PFSK-1 (cell line): Measurements from ENCODE around the gene PGR.

ENCODE experiments used
- FOXP2 ChIP-seq: optimal IDR thresholded peaks from 2 replicates; pipeline ENCODE3; 2011; ENCODE audit warnings: borderline replicate concordance, control low read depth, inconsistent platforms; ENCODE audit not compliant: insufficient read depth; ENCODE audit errors: extremely low read length, extremely low read depth
- POLR2AphosphoS5 ChIP-seq: IDR thresholded peaks from 2 replicates; pipeline ENCODE4 v1.6.1; 2012; ENCODE audit warnings: low read depth, mild to moderate bottlenecking, control low read depth, low read length, moderate library complexity
- SIN3A ChIP-seq: IDR thresholded peaks from 2 replicates; pipeline ENCODE4 v1.6.1; 2012; ENCODE audit warnings: mild to moderate bottlenecking, low read length, moderate library complexity, borderline replicate concordance; ENCODE audit not compliant: insufficient read depth
- TAF1 ChIP-seq: IDR thresholded peaks from 2 replicates; pipeline ENCODE4 v1.6.1; 2012; ENCODE audit warnings: low read length, control low read depth, borderline replicate concordance; ENCODE audit not compliant: insufficient read depth
- TF ChIP-seq, protein P1 (sequence below), 2 experiments: IDR thresholded peaks; 2 replicates each; pipeline versions ENCODE4 v1.6.1 to v1.8.0; 2011 to 2012; ENCODE audit warnings: low read depth in 2 of 2, low read length in 2 of 2, control low read depth in 1 of 2, inconsistent platforms in 1 of 2, mild to moderate bottlenecking in 1 of 2, moderate library complexity in 1 of 2; ENCODE audit not compliant: insufficient read depth in 1 of 2

The PGR gene

DNA sequence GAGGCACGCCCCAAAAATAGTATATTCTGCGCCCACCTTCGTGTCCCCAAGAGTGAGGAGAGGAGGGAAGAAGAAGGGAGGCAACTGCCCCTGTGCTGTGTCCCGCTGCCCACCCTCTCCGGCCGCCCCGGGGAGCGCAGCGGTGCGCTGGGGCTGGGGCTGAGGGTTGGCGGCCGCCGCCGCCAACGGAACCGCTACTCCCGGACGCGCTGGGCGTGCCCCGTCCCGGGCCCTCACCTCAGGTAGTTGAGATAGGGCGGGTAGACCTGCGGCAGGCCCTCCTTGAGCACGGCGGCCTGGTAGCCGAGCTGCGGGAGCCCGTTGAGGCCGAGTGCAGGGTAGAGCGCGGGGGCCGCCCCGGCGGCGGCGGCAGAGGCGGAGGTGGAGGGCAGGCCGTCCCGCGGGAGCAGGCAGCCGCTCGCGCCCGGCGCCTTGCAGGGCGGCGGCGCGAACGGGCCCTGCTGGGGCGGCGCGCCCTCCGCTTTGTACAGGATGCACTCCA, 2.4 kb downstream of the PGR start:
- no peak for TF ChIP-seq TAF1
- no peak for TF ChIP-seq POLR2AphosphoS5
- TF ChIP-seq SIN3A, result no peak
- TF ChIP-seq FOXP2, result no peak
- TF ChIP-seq, protein P1, sequence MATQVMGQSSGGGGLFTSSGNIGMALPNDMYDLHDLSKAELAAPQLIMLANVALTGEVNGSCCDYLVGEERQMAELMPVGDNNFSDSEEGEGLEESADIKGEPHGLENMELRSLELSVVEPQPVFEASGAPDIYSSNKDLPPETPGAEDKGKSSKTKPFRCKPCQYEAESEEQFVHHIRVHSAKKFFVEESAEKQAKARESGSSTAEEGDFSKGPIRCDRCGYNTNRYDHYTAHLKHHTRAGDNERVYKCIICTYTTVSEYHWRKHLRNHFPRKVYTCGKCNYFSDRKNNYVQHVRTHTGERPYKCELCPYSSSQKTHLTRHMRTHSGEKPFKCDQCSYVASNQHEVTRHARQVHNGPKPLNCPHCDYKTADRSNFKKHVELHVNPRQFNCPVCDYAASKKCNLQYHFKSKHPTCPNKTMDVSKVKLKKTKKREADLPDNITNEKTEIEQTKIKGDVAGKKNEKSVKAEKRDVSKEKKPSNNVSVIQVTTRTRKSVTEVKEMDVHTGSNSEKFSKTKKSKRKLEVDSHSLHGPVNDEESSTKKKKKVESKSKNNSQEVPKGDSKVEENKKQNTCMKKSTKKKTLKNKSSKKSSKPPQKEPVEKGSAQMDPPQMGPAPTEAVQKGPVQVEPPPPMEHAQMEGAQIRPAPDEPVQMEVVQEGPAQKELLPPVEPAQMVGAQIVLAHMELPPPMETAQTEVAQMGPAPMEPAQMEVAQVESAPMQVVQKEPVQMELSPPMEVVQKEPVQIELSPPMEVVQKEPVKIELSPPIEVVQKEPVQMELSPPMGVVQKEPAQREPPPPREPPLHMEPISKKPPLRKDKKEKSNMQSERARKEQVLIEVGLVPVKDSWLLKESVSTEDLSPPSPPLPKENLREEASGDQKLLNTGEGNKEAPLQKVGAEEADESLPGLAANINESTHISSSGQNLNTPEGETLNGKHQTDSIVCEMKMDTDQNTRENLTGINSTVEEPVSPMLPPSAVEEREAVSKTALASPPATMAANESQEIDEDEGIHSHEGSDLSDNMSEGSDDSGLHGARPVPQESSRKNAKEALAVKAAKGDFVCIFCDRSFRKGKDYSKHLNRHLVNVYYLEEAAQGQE (IDR thresholded peaks at IDR 0.05; ENCODE audit: insufficient read depth in 1 of 2, low read depth in 2 of 2, low read length in 2 of 2), result no peak

DNA sequence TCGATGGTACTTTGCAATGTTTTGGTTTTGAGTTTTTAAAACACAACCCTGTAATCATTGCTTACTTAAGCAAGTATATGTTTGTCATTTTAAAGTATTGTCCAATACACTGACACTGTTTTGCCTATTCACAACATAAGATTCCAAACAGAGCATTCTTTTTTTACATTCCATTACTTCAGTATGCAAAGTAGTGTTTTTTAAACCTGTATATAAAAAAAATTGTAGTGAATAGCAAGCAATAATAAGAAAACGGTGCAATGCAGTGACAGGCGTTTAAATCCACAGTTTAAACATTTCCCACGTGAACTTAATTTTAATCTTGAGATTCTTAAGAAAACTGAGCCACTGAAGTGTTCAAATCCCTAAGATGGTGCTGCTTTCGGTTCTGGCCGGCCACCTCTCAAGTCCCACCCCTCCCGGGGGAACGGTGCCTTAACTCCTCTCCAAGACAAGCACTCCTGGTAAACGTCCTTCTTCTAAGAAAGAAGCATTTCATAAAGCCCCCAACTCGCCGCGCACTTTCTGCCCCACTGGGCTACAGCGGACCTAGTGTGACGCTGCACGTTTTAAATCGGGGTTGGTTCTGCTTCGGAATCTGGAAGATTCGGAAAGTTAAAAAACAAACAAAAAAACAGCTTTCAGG, 2.9 kb downstream of the PGR start:
- TF ChIP-seq, protein P1 (IDR thresholded peaks at IDR 0.05; ENCODE audit: insufficient read depth in 1 of 2, low read depth in 2 of 2, low read length in 2 of 2), result no peak
- TF ChIP-seq FOXP2 (no peak), SIN3A (no peak), POLR2AphosphoS5 (no peak), TAF1 (no peak)

DNA sequence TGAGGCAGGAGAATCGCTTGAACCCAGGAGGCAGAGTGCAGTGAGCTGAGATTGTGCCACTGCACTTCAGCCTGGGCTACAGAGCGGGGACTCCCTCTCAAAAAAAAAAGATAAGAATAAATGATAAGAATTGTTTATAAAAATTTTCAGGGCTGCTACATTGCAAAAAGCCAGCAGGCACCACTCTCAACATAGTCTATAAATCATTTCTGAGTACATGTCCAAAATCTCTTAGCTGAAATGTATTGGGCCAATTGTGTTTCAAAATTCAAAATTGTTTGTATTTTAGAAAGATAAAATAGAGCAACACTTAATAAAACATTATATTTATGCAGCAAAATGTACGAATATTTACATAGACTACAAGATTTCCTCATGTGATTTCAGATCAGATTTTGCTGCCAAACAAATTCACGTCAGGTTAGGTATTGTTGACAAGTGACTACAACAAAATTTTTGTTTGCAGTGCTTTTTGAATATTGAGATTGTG, 13.9 kb downstream of the PGR start:
- TF ChIP-seq SIN3A, result no peak
- TF ChIP-seq FOXP2, result no peak
- TF ChIP-seq TAF1, result no peak
- TF ChIP-seq, protein P1 (IDR thresholded peaks at IDR 0.05; ENCODE audit: insufficient read depth in 1 of 2, low read depth in 2 of 2, low read length in 2 of 2), result no peak
- no peak for TF ChIP-seq POLR2AphosphoS5

DNA sequence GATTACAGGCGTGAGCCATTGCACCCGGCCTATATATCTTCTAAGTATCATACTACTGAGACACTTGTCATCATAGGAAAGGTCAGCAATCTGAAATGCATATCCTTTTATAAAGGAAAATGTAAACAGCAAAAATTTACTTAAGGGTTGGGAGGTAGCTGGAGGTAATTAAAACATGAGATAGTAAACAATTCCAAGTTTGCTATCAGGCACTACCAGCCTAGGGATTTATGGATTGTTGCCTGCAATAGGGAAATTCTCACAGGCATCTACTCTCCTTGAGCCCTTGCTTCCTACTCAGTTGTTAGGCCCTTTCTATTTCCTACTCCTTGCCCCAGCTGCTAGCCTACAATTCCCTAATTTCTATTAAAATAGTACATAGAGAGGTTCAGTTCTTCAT, 16.1 kb downstream of the PGR start:
- no peak for TF ChIP-seq TAF1
- no peak for TF ChIP-seq FOXP2
- no peak for TF ChIP-seq SIN3A
- no peak for TF ChIP-seq POLR2AphosphoS5
- TF ChIP-seq, protein P1 (IDR thresholded peaks at IDR 0.05; ENCODE audit: insufficient read depth in 1 of 2, low read depth in 2 of 2, low read length in 2 of 2), result no peak
